Rectal smooth muscle tissue (tissue), 1 donor: ENCODE measurements around the gene DISP2.
A peak's percentile ranks its signal among the peaks of the same experiment; 100 is the strongest.

Source experiments
- H3K27ac ChIP-seq: one replicate; pipeline ENCODE4 v1.7.0; 2013; ENCODE audit warnings: low read depth, low read length, inconsistent platforms
- H3K27me3 ChIP-seq: one replicate; pipeline ENCODE4 v1.7.0; 2013; ENCODE audit warnings: low read length; ENCODE audit not compliant: control insufficient read depth, insufficient read depth
- H3K36me3 ChIP-seq: one replicate; pipeline ENCODE4 v1.7.0; 2013; ENCODE audit warnings: low read length; ENCODE audit not compliant: control insufficient read depth, insufficient read depth
- H3K4me1 ChIP-seq: one replicate; pipeline ENCODE4 v1.7.0; 2013; ENCODE audit warnings: low read length; ENCODE audit not compliant: control insufficient read depth, insufficient read depth
- H3K4me3 ChIP-seq: one replicate; pipeline ENCODE4 v1.7.0; 2013; ENCODE audit warnings: low read length
- H3K9ac ChIP-seq: one replicate; pipeline ENCODE4 v1.7.0; 2013; ENCODE audit warnings: low read length

Gene DISP2

GRCh38 chr15:40363611-40364010 lies 5.6 kb downstream of the DISP2 start:
- H3K27me3 ChIP-seq: no peaks in the 10 kb centered on the region
- H3K4me1 ChIP-seq: no peaks in the 10 kb centered on the region
- no peak overlapping the region for H3K27ac ChIP-seq
- no peak overlapping the region for H3K4me3 ChIP-seq
- H3K9ac ChIP-seq: no peak overlapping the region
- no peaks in the 10 kb centered on the region for H3K36me3 ChIP-seq

GRCh38 chr15:40364251-40364650 lies 6.2 kb downstream of the DISP2 start:
- no peaks in the 10 kb centered on the region for H3K36me3 ChIP-seq
- no peaks in the 10 kb centered on the region for H3K27me3 ChIP-seq
- no peak overlapping the region for H3K4me3 ChIP-seq
- no peaks in the 10 kb centered on the region for H3K4me1 ChIP-seq
- no peak overlapping the region for H3K27ac ChIP-seq
- H3K9ac ChIP-seq: no peak overlapping the region

GRCh38 chr15:40365016-40365415 lies 7.0 kb downstream of the DISP2 start:
- Histone ChIP-seq H3K27ac (no peak overlapping the region), H3K27me3 (no peaks in the 10 kb centered on the region), H3K9ac (no peak overlapping the region), H3K4me1 (no peaks in the 10 kb centered on the region), H3K36me3 (no peaks in the 10 kb centered on the region), H3K4me3 (no peak overlapping the region)

GRCh38 chr15:40365624-40366456 lies 7.8 kb downstream of the DISP2 start:
- Histone ChIP-seq H3K27ac (peak overlapping the region; percentile 27), H3K9ac (no peak overlapping the region), H3K4me1 (no peaks in the 10 kb centered on the region), H3K36me3 (no peaks in the 10 kb centered on the region), H3K4me3 (no peak overlapping the region), H3K27me3 (no peaks in the 10 kb centered on the region)

- peak overlapping the region; percentile 80 for H3K27ac ChIP-seq
- no peaks in the 10 kb centered on the region for H3K36me3 ChIP-seq
- H3K9ac ChIP-seq: peak overlapping the region; percentile 29
These were observed 8.7 kb downstream of the DISP2 start for GRCh38 chr15:40366457-40367370.

GRCh38 chr15:40367371-40367685 lies 9.3 kb downstream of the DISP2 start:
- Histone ChIP-seq H3K27me3 (no peaks in the 10 kb centered on the region), H3K4me3 (peak overlapping the region; percentile 46), H3K4me1 (no peaks in the 10 kb centered on the region), H3K9ac (peak overlapping the region; percentile 29), H3K36me3 (no peaks in the 10 kb centered on the region), H3K27ac (peak overlapping the region; percentile 80)

More at GRCh38 chr15:40366457-40367370, 8.7 kb downstream of the DISP2 start:
- no peaks in the 10 kb centered on the region for H3K27me3 ChIP-seq
- H3K4me1 ChIP-seq: no peaks in the 10 kb centered on the region
- peak overlapping the region; percentile 46 for H3K4me3 ChIP-seq

- Histone ChIP-seq H3K4me3 (peak overlapping the region; percentile 46), H3K9ac (peak overlapping the region; percentile 29), H3K27ac (peak overlapping the region; percentile 80)
These were observed 9.9 kb downstream of the DISP2 start for GRCh38 chr15:40367686-40368611.

GRCh38 chr15:40368719-40369473 lies 10.9 kb downstream of the DISP2 start:
- no peaks in the 10 kb centered on the region for H3K27me3 ChIP-seq
- no peak overlapping the region for H3K9ac ChIP-seq
- H3K4me1 ChIP-seq: no peaks in the 10 kb centered on the region
- no peak overlapping the region for H3K27ac ChIP-seq
- no peaks in the 10 kb centered on the region for H3K36me3 ChIP-seq
- H3K4me3 ChIP-seq: no peak overlapping the region

More at GRCh38 chr15:40367686-40368611, 9.9 kb downstream of the DISP2 start:
- H3K27me3 ChIP-seq: no peaks in the 10 kb centered on the region
- no peaks in the 10 kb centered on the region for H3K36me3 ChIP-seq
- no peaks in the 10 kb centered on the region for H3K4me1 ChIP-seq

GRCh38 chr15:40369474-40369869 lies 11.5 kb downstream of the DISP2 start:
- Histone ChIP-seq H3K4me1 (no peaks in the 10 kb centered on the region), H3K27ac (no peak overlapping the region), H3K9ac (no peak overlapping the region), H3K4me3 (no peak overlapping the region), H3K36me3 (no peaks in the 10 kb centered on the region), H3K27me3 (no peaks in the 10 kb centered on the region)

GRCh38 chr15:40369971-40370370 lies 12.0 kb downstream of the DISP2 start:
- no peak overlapping the region for H3K9ac ChIP-seq
- no peaks in the 10 kb centered on the region for H3K36me3 ChIP-seq
- H3K4me3 ChIP-seq: no peak overlapping the region
- no peaks in the 10 kb centered on the region for H3K27me3 ChIP-seq
- no peaks in the 10 kb centered on the region for H3K4me1 ChIP-seq
- H3K27ac ChIP-seq: no peak overlapping the region

- no peaks in the 10 kb centered on the region for H3K27me3 ChIP-seq
- no peak overlapping the region for H3K27ac ChIP-seq
These were observed 15.0 kb downstream of the DISP2 start for GRCh38 chr15:40372981-40373380.

More at GRCh38 chr15:40372981-40373380, 15.0 kb downstream of the DISP2 start:
- no peaks in the 10 kb centered on the region for H3K36me3 ChIP-seq
- no peak overlapping the region for H3K4me3 ChIP-seq
- no peak overlapping the region for H3K9ac ChIP-seq
- no peaks in the 10 kb centered on the region for H3K4me1 ChIP-seq
